ENCODE measurements around the gene EXO1. TPM values are rescaled to one million over a fixed set of nuclear protein-coding genes. Genes with fewer than 3 reads are reported as not detected.

The EXO1 gene
- total and polyA plus RNA-seq, 8 donors = 4.0 to 16.2 (median 11.0) TPM

GRCh38 chr1:241839369-241839979 lies 8.5 kb upstream of the EXO1 start:
- Histone ChIP-seq H3K27ac (no peak overlapping the region), H3K4me3 (no peak overlapping the region), H3K9me3 (no peaks in the 10 kb centered on the region), H3K27me3 (no peaks in the 10 kb centered on the region), H3K36me3 (no peaks in the 10 kb centered on the region), H3K4me1 (no peaks in the 10 kb centered on the region)
- TF ChIP-seq CTCF (IDR thresholded peaks at IDR 0.05) = no peak
- no peak for DNase-seq
- peak; percentile 44 for ATAC-seq
- intact Hi-C loops (cut with DNase I) = no loop called here

GRCh38 chr1:241840164-241840563 lies 7.8 kb upstream of the EXO1 start:
- intact Hi-C loops (cut with DNase I) = no loop called here
- no peaks in the 10 kb centered on the region for H3K36me3 ChIP-seq
- H3K27me3 ChIP-seq = no peaks in the 10 kb centered on the region
- no peak overlapping the region for H3K27ac ChIP-seq
- TF ChIP-seq CTCF (IDR thresholded peaks at IDR 0.05) = no peak
- ATAC-seq (no peak), DNase-seq (no peak)
- no peaks in the 10 kb centered on the region for H3K4me1 ChIP-seq
- no peaks in the 10 kb centered on the region for H3K9me3 ChIP-seq
- no peak overlapping the region for H3K4me3 ChIP-seq

- Histone ChIP-seq H3K36me3 (no peaks in the 10 kb centered on the region), H3K27me3 (no peaks in the 10 kb centered on the region), H3K9me3 (no peaks in the 10 kb centered on the region), H3K4me3 (no peak overlapping the region), H3K27ac (no peak overlapping the region), H3K4me1 (no peaks in the 10 kb centered on the region)
- no peak for TF ChIP-seq CTCF (IDR thresholded peaks at IDR 0.05)
- no peak for ATAC-seq
- no peak for DNase-seq
- intact Hi-C loops (cut with DNase I) = no loop called here
Measured at GRCh38 chr1:241841691-241842090, 6.3 kb upstream of the EXO1 start.

GRCh38 chr1:241842565-241842964 lies 5.4 kb upstream of the EXO1 start:
- Histone ChIP-seq H3K36me3 (no peaks in the 10 kb centered on the region), H3K27ac (no peak overlapping the region), H3K4me3 (no peak overlapping the region), H3K9me3 (no peaks in the 10 kb centered on the region), H3K27me3 (no peaks in the 10 kb centered on the region), H3K4me1 (peaks cover 4 to 5% of the 10 kb centered on the region in 2 donors)
- DNase-seq = no peak
- intact Hi-C loops (cut with DNase I) = no loop called here
- no peak for ATAC-seq
- TF ChIP-seq CTCF (IDR thresholded peaks at IDR 0.05) = no peak

- no peak for ATAC-seq
Measured at GRCh38 chr1:241844593-241844992, 3.4 kb upstream of the EXO1 start.

More at GRCh38 chr1:241844593-241844992, 3.4 kb upstream of the EXO1 start:
- no peak for DNase-seq
- Histone ChIP-seq H3K9me3 (no peaks in the 10 kb centered on the region), H3K4me1 (peaks cover 8 to 15% of the 10 kb centered on the region in 2 donors), H3K4me3 (no peak overlapping the region), H3K27me3 (no peaks in the 10 kb centered on the region), H3K27ac (no peak overlapping the region), H3K36me3 (no peaks in the 10 kb centered on the region)
- no peak for TF ChIP-seq CTCF (IDR thresholded peaks at IDR 0.05)
- intact Hi-C loops (cut with DNase I) = no loop called here
